ENCODE results near the gene GDPGP1.
"Not testable (repeated sequence)": the region's sequence is repeated elsewhere in the genome, so short reads cannot be mapped to it uniquely, and the experiment has no call there.

Gene GDPGP1

DNA sequence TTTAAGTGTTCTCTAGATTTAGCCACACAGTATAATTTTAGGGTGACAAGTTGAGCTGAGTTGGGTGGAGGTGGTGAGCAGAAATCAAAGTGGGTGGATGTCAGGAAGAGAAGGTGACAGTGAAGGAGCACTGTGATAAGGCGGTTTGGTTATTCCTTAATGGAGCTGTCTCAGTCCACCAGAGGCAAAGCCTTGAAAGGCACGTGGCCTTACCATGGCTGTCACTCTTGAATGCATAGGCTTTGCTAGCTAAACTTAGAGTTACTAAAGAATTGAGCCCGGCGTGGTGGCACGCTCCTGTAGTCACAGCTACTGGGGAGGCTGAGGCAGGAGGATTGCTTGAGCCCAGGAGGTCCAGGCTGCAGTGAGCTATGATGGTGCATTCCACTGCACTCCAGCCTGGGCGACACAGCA lies 14.8 kb downstream of the GDPGP1 start:
- Histone ChIP-seq H3K9ac (ENCODE audit: low read depth, low read length) (no peak overlapping the region), H3K4me3 (ENCODE audit: low read length) (peak overlapping the region; percentile 91), H3K27me3 (ENCODE audit: control insufficient read depth, insufficient read depth, low read length) (no peaks in the 10 kb centered on the region), H3K4me2 (ENCODE audit: low read length) (peak overlapping the region; percentile 100), H3K36me3 (ENCODE audit: insufficient read depth, low read length) (no peaks in the 10 kb centered on the region), H3K9me3 (replicated peaks; ENCODE audit: low read length) (no peaks in the 10 kb centered on the region), H3K4me1 (ENCODE audit: control insufficient read depth, insufficient read depth, low read length) (peaks cover 4% of the 10 kb centered on the region)

DNA sequence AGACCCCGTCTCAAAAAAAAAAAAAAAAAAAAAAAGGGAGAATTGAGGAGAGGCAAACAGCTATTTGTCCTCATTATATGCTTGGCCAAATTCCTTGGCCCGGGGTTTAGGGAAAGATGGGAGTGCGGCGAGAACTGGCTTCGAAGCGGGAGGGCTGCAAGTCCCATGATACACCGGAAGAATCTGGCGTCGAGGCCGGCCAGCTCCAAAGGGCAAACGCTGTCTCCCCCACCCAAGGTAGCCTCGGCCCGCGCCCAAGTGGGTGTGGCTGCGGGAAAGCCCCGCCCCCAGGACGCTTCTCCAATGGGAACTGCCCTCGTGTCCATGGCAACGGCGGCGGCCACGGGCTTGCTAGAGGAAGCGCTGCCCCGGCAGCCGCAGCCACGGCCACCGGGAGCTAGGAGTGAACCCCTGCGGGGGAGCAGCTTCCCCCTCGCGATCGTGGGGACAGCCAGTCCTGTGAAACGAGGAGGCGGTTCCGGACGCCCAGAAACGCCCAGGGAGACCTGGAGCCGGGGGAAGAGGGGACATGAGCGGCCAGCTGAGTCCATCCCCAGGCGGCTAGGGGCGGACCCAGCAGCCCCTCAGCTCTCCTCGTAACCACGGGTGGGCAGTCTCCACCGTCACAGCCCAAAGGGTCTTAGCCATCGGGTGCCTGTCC lies 15.3 kb downstream of the GDPGP1 start, which contains the start of gene TTLL13:
TSS of gene TTLL13 (plus strand) at position 354 of the 661 bp plus-strand sequence. CDS start 1,075 bp downstream, outside the sequence.
- no peaks in the 10 kb centered on the region for H3K9me3 ChIP-seq (replicated peaks; ENCODE audit: low read length)
- no peaks in the 10 kb centered on the region for H3K36me3 ChIP-seq (ENCODE audit: insufficient read depth, low read length)
- peak within 1 kb of the TSS; percentile 91 for H3K4me3 ChIP-seq (ENCODE audit: low read length)
- peak within 1 kb of the TSS; percentile 64 for H3K9ac ChIP-seq (ENCODE audit: low read depth, low read length)
- H3K4me2 ChIP-seq (ENCODE audit: low read length): peak within 1 kb of the TSS; percentile 100
- H3K27me3 ChIP-seq (ENCODE audit: control insufficient read depth, insufficient read depth, low read length): no peaks in the 10 kb centered on the region
- H3K4me1 ChIP-seq (ENCODE audit: control insufficient read depth, insufficient read depth, low read length): peaks cover 4% of the 10 kb centered on the region

DNA sequence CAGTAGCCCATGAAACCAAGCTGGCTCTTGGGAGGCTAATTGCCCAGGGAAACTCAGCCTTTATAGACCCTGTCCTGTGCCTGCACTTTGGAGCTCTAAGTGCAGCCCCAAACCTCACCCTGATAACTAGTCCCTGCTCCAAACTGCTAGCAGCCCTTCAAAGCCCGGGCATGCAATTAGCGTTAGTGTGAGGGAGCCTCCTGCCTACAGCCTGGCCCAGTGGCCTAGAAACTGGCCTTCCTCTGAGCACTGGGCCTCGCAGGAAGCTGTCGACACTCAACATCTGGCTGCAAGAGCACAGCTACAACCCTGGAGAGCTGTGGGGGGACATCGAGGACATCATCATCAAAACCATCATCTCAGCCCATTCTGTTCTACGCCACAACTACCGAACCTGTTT lies 23.8 kb downstream of the GDPGP1 start:
- Histone ChIP-seq H3K9me3 (replicated peaks; ENCODE audit: low read length) (no peaks in the 10 kb centered on the region), H3K9ac (ENCODE audit: low read depth, low read length) (no peak overlapping the region), H3K4me2 (ENCODE audit: low read length) (no peak overlapping the region), H3K36me3 (ENCODE audit: insufficient read depth, low read length) (no peaks in the 10 kb centered on the region), H3K27me3 (ENCODE audit: control insufficient read depth, insufficient read depth, low read length) (no peaks in the 10 kb centered on the region), H3K4me1 (ENCODE audit: control insufficient read depth, insufficient read depth, low read length) (peaks cover 3% of the 10 kb centered on the region), H3K4me3 (ENCODE audit: low read length) (no peak overlapping the region)

DNA sequence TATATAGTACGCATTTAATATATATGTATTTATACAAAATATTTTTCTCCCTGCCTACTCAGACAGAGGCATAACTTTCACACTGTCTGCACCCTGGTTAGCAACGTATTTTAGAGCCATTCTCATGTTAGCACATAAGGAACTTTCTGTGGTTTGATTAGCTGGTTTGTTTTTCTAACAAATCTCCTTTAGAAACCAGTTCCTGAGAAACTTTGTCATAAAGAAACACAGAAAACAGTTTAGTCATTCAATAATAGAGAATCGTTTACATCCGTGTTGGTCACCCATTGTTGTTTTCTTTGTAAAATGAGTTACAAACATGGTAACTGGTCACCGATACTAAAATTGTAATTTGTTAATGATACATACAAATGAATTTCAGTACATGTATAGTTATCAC lies 25.5 kb downstream of the GDPGP1 start:
- Histone ChIP-seq H3K4me1 (ENCODE audit: control insufficient read depth, insufficient read depth, low read length) (peaks cover 6% of the 10 kb centered on the region), H3K36me3 (ENCODE audit: insufficient read depth, low read length) (no peaks in the 10 kb centered on the region), H3K9ac (ENCODE audit: low read depth, low read length) (no peak overlapping the region), H3K9me3 (replicated peaks; ENCODE audit: low read length) (no peaks in the 10 kb centered on the region), H3K4me2 (ENCODE audit: low read length) (no peak overlapping the region), H3K27me3 (ENCODE audit: control insufficient read depth, insufficient read depth, low read length) (no peaks in the 10 kb centered on the region), H3K4me3 (ENCODE audit: low read length) (no peak overlapping the region)

DNA sequence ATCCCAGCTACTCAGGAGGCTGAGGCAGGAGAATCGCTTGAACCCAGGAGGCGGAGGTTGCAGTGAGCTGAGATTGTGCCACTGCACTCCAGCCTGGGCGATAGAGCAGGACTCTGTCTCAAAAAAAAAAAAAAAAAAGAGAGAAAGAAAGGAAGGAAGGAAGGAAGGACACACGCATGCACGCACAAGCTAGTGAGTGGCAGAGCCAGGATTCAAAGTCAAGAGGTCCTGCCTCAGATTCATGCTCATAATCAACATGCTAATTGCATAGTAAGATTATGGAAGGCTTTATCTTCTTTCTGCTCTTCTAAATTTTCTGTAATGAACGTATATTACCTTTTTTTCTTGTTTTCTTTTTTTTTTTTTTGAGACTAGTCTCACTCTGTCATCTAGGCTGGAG lies 26.7 kb downstream of the GDPGP1 start:
- not testable (repeated sequence) for H3K9me3 ChIP-seq (replicated peaks; ENCODE audit: low read length); H3K36me3 ChIP-seq (ENCODE audit: insufficient read depth, low read length); H3K9ac ChIP-seq (ENCODE audit: low read depth, low read length); H3K4me2 ChIP-seq (ENCODE audit: low read length); H3K4me3 ChIP-seq (ENCODE audit: low read length); H3K27me3 ChIP-seq (ENCODE audit: control insufficient read depth, insufficient read depth, low read length)
- H3K4me1 ChIP-seq (ENCODE audit: control insufficient read depth, insufficient read depth, low read length): peaks cover 12% of the 10 kb centered on the region

DNA sequence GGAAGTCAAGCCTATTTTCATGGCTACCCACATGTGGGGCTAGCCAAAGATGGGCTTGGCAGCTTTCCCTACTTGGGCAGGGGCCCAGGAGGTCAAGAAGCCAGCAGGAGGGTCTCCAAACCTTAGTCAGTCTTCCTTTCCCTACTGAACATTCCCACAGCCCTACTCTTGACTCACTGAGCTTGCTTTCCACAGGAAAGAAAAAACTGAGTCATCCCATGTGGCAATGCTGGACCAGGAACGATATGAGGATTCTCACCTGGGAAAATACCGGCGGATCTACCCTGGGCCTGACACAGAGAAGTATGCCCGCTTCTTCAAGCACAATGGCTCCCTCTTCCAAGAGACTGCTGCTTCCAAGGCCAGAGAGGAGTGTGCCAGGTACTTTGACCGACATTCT lies 27.8 kb downstream of the GDPGP1 start:
- Histone ChIP-seq H3K9me3 (replicated peaks; ENCODE audit: low read length) (no peaks in the 10 kb centered on the region), H3K4me2 (ENCODE audit: low read length) (no peak overlapping the region), H3K36me3 (ENCODE audit: insufficient read depth, low read length) (no peaks in the 10 kb centered on the region), H3K27me3 (ENCODE audit: control insufficient read depth, insufficient read depth, low read length) (no peaks in the 10 kb centered on the region), H3K4me3 (ENCODE audit: low read length) (no peak overlapping the region), H3K9ac (ENCODE audit: low read depth, low read length) (no peak overlapping the region), H3K4me1 (ENCODE audit: control insufficient read depth, insufficient read depth, low read length) (peaks cover 14% of the 10 kb centered on the region)

DNA sequence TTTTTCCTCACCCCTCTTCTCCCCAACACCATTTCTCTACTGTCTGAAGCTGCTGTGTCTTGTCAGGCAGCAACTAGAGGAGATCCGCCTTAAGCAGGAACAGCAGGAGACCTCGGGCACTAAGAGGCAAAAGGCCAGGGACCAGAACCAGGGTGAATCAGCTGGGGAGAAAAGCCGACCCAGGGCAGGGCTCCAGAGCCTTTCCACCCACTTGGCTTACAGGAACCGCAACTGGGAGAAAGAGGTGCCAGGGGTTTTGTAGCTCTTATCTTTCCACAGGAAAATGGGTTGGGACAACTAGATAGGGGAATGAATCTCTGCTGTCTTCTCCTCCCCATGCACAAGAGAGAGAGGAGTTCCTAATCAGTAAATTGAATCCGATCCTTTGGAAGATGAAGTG lies 28.4 kb downstream of the GDPGP1 start:
- Histone ChIP-seq H3K4me3 (ENCODE audit: low read length) (no peak overlapping the region), H3K9me3 (replicated peaks; ENCODE audit: low read length) (no peaks in the 10 kb centered on the region), H3K4me2 (ENCODE audit: low read length) (no peak overlapping the region), H3K4me1 (ENCODE audit: control insufficient read depth, insufficient read depth, low read length) (peaks cover 20% of the 10 kb centered on the region), H3K27me3 (ENCODE audit: control insufficient read depth, insufficient read depth, low read length) (no peaks in the 10 kb centered on the region), H3K36me3 (ENCODE audit: insufficient read depth, low read length) (no peaks in the 10 kb centered on the region), H3K9ac (ENCODE audit: low read depth, low read length) (no peak overlapping the region)

DNA sequence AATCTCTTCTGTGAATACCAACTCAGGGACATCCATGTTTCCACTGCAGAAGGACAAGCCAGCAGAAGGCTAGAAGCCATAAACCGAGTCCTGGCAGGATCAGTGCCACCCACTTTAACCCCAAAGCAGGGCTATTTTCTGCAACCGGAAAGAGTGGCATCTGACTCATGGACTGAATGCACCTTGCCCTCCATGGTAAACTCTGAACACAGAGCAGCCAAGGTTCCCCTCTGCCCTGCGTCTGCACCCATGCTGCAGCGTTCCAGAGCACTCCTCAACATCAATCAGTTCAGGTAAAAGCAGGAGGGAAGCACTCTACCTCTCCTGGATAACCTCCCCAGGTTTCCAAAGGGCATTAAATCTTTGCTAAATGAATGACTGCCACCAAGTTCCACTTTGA lies 30.7 kb downstream of the GDPGP1 start:
- H3K4me2 ChIP-seq (ENCODE audit: low read length): peak overlapping the region; percentile 85
- no peaks in the 10 kb centered on the region for H3K27me3 ChIP-seq (ENCODE audit: control insufficient read depth, insufficient read depth, low read length)
- H3K9me3 ChIP-seq (replicated peaks; ENCODE audit: low read length): no peaks in the 10 kb centered on the region
- H3K9ac ChIP-seq (ENCODE audit: low read depth, low read length): peak overlapping the region; percentile 90
- H3K36me3 ChIP-seq (ENCODE audit: insufficient read depth, low read length): peaks cover 9% of the 10 kb centered on the region
- H3K4me1 ChIP-seq (ENCODE audit: control insufficient read depth, insufficient read depth, low read length): peaks cover 31% of the 10 kb centered on the region
- peak overlapping the region; percentile 76 for H3K4me3 ChIP-seq (ENCODE audit: low read length)

DNA sequence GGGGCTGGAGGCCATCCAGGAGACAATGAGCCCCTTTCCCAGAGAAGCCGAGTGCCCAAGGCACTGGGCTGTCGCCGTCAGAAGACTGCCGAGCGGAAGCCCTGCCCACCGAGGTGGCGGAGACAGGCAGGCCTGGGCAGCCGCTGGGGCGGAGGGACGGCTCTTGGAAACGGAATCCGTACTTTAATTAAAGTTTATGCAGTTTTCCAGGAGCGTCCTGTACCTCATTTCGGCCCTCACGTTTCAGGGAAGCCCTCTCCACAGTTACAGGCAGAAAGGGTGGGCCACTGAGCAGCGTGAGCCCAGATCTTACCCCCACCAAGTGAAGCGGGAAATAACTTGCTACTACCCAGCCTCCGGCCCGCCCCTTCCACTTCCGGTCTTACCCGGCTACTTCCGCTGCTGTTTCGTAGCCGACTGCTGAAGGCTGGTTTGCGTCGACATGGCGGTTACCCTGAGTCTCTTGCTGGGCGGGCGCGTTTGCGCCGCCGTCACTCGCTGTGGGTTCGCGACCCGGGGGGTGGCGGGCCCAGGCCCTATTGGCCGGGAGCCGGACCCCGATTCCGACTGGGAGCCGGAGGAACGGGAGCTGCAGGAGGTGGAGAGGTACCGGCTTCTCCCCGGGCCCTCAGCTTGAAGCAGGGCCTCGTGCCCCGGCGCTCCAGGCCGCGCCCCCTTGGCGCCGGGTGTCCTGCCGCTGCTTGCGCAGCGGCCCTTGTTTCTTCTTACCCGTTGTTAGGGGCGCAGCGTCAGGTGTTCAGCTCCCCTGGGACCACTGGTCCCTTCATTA lies 31.5 kb downstream of the GDPGP1 start, which contains the start of gene NGRN:
TSS of gene NGRN (plus strand) at position 402 of the 790 bp plus-strand sequence. CDS start at position 443, 41 bp downstream.
- Histone ChIP-seq H3K36me3 (ENCODE audit: insufficient read depth, low read length) (peaks cover 15% of the 10 kb centered on the region), H3K4me1 (ENCODE audit: control insufficient read depth, insufficient read depth, low read length) (peaks cover 28% of the 10 kb centered on the region), H3K9me3 (replicated peaks; ENCODE audit: low read length) (no peaks in the 10 kb centered on the region), H3K4me3 (ENCODE audit: low read length) (peak within 1 kb of the TSS; percentile 76), H3K9ac (ENCODE audit: low read depth, low read length) (peak within 1 kb of the TSS; percentile 90), H3K4me2 (ENCODE audit: low read length) (peak within 1 kb of the TSS; percentile 85), H3K27me3 (ENCODE audit: control insufficient read depth, insufficient read depth, low read length) (no peaks in the 10 kb centered on the region)

DNA sequence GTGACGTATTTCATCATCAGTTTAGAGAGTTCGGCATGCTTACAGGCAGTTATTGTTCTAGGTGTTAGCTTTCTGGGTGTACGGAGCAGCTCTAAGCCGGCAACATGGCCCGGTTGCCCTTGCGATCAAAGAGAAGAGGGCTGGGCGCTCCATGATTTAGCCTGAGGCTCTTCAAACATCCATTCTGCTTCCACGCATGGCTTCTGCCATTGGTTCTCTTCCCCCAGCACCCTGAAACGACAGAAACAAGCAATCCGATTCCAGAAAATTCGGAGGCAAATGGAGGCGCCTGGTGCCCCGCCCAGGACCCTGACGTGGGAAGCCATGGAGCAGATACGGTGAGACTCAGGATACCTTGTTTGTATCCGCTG lies 32.0 kb downstream of the GDPGP1 start:
- Histone ChIP-seq H3K9me3 (replicated peaks; ENCODE audit: low read length) (no peaks in the 10 kb centered on the region), H3K4me3 (ENCODE audit: low read length) (peak overlapping the region; percentile 76), H3K9ac (ENCODE audit: low read depth, low read length) (peak overlapping the region; percentile 90), H3K4me1 (ENCODE audit: control insufficient read depth, insufficient read depth, low read length) (peaks cover 28% of the 10 kb centered on the region), H3K27me3 (ENCODE audit: control insufficient read depth, insufficient read depth, low read length) (no peaks in the 10 kb centered on the region), H3K4me2 (ENCODE audit: low read length) (peak overlapping the region; percentile 85), H3K36me3 (ENCODE audit: insufficient read depth, low read length) (peaks cover 21% of the 10 kb centered on the region)

DNA sequence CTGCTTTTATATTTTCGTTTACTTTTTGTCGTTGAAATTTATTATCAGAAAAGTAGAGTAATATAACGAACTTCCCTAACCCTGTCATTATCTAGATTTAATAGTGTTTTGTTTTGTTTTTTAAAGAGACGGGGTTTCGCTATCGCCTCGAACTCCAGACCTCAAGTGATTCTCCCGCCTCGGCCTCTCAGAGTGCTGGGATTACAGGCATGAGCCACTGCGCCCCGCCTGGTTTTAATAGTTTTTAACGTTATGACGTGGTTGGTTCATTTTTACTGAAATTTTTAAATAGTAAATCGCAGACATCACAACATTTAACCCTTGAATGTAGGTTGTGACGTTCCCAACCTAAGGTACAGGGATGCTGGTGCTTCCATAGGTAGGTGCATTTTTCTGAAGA lies 32.5 kb downstream of the GDPGP1 start:
- Histone ChIP-seq H3K36me3 (ENCODE audit: insufficient read depth, low read length) (peaks cover 26% of the 10 kb centered on the region), H3K9ac (ENCODE audit: low read depth, low read length) (peak overlapping the region; percentile 90), H3K4me2 (ENCODE audit: low read length) (peak overlapping the region; percentile 85), H3K27me3 (ENCODE audit: control insufficient read depth, insufficient read depth, low read length) (no peaks in the 10 kb centered on the region), H3K4me3 (ENCODE audit: low read length) (peak overlapping the region; percentile 76), H3K9me3 (replicated peaks; ENCODE audit: low read length) (no peaks in the 10 kb centered on the region), H3K4me1 (ENCODE audit: control insufficient read depth, insufficient read depth, low read length) (peaks cover 28% of the 10 kb centered on the region)

Measured in skeletal muscle satellite cell (primary cell).